HG03520 (cell line): ENCODE data around the gene AKNA.
"Not testable (repeated sequence)": the region's sequence is repeated elsewhere in the genome, so short reads cannot be mapped to it uniquely, and the experiment has no call there.

ENCODE experiments used
- ATAC-seq: cut with Tn5 transposase; IDR thresholded peaks from one replicate; pipeline ENCODE4 v1.9.1; 2021; ENCODE audit warnings: mild to moderate bottlenecking, moderate library complexity; ENCODE audit not compliant: unreplicated experiment

Gene AKNA

DNA sequence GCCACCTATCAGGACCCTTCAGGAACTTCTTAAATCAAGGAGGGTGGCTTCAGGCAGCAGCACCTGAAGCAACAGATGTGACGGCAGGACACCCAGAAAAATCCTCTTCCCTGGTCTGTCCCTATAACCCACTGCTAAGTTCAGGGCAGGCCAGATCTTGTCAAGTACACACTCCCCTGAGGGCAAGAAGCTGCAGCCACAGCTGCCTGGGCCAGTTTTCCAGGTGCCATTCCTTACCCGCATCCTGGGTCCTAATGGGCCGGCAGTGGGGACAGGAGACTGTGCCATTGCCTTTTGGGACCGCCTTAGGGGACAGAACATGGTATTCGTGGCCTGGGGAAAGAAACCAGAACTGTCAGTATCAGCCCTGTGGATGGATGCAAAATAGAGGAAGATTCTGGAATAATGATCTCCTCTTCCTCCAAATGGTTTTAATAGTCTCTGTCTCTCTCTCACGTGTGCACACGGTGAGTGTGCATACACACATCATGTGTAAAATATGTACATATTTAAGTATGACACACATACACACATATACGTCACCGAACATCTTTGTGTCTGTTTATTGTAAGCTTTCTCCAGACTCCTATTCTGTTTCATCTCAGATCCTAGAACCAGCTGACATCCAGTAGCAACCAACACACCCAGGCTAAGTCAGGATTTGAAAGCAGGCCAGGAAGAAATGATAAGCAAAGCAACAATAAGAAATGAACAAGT, 44.2 kb downstream of the AKNA start:
- no peak for ATAC-seq

DNA sequence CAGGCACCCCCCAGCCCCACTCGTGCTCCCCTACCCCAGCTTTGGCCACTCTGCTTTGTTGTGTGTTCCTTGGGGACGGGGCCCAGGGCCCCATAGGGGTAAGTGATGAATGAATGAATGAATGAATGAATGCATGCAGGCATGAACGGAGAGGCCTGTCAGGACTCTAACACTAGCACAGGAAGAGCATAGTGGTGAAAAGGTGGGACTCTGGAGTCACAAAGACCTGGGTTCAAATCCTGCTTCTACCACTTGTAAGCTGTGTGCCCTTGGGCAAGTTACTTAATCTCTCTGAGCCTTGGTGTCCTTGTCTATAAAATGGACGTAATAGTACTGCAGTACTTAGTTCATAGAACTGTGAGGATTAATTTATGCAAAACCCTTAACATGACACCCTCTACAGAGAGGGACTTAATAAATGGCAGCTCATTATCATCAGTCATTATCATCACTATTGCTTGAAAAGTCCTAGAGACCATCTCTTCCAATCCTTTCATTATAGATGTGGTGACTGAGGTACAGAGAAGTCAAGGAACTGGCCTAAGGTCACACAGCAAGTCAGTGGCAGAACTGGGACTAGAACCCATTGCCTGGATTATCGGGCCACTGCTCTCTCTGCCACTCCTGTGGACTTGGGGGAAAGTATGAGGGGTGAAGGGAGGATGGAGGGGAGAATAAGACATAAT, 44.9 kb downstream of the AKNA start:
- ATAC-seq = no peak

GRCh38 chr9:114341991-114342390, 45.8 kb downstream of the AKNA start:
- no peak for ATAC-seq

DNA sequence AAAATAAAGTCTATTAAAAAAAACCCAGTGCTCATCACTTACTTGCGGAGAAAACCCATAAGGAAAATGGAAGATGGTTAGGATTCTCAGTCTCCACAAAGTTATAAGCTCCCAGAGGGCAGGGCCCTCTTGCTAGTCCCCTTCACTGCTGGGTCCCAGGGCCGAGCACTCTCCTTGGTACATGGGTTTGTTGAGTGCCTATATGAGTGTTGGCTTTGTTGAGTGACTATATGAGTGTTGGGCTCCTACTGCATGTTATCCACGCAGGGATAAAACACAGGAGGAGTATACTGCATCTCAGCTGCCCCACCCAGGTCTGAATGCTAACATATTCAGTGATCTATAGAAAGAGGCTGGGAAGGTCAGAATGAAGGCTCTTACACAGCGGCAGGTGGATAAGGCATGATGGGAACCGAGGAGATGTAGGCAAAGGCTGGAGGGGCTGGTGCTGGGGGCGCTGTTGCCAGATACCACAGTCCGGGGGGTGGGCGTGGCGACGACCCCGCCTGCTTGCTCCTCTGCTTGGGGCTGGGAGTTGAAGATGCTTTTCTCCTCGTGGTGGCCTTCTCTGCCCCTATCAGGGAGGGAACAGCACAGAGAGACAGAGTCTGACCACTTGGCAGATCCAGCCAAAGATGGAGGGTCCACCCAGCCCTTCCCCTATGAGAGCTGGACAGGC, 46.5 kb downstream of the AKNA start:
- ATAC-seq = no peak

DNA sequence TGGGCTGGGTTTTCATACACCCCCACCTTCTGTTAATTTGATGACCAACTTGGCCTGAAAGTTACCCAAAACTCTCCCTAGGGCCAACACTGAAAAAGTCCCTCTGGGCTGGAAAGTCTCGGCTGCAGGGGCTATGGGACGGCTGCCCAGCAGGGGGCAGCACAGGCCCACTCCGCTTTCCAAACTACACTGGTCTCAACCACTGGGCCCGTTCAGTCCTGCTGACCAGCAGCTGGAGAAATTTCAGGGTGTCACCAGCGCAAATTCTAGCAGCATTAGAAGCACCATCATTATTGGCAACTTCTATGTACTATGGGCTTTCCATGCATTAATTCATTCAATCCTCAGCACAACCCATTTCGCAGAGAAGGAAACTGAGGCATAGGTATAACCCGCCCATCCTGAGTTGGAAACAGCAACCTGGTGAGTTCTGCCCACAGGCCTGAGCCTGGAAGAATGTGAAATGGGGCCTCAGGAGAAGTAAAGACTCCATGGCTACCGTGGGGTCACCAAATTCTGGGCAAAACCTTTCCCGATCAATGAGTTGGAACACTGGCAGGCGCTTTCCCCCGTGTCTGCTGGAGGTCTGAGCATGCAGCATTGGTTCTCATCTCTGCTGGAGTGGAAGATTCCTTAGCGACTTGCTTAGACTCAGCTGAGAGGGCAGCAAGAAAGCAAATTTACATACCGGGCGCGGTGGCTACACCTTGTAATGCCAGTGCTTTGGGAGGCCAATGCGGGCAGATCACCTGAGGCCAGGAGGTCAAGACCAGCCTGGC, 48.5 kb downstream of the AKNA start:
- peak; percentile 64 for ATAC-seq

- no peak for ATAC-seq
Observed at GRCh38 chr9:114338187-114338586, 49.6 kb downstream of the AKNA start.

- ATAC-seq = no peak
Observed at GRCh38 chr9:114336699-114337395, 50.9 kb downstream of the AKNA start.

DNA sequence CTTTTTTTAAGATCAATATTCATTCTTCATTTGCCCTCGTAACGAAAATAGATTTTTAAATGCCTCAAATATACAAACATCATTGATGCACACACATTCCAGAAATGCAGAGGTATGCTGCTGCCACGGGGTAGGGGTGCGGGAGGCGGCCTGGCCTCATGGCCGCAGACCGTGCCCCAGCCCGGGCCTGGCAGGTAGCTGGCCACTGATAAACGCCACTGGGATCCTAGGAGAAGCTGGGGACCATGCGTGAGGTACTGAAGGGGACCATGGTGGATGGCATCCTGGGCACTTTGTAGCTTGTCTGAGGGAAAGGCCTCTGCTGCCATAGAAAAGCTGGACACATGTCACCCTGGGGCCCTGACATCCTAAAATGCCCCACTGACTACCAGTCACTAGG, 51.6 kb downstream of the AKNA start:
- no peak for ATAC-seq

GRCh38 chr9:114335745-114336144, 52.0 kb downstream of the AKNA start:
- ATAC-seq = no peak

GRCh38 chr9:114334490-114334889, 53.3 kb downstream of the AKNA start:
- no peak for ATAC-seq

GRCh38 chr9:114333718-114334117, 54.1 kb downstream of the AKNA start:
- not testable (repeated sequence) for ATAC-seq

DNA sequence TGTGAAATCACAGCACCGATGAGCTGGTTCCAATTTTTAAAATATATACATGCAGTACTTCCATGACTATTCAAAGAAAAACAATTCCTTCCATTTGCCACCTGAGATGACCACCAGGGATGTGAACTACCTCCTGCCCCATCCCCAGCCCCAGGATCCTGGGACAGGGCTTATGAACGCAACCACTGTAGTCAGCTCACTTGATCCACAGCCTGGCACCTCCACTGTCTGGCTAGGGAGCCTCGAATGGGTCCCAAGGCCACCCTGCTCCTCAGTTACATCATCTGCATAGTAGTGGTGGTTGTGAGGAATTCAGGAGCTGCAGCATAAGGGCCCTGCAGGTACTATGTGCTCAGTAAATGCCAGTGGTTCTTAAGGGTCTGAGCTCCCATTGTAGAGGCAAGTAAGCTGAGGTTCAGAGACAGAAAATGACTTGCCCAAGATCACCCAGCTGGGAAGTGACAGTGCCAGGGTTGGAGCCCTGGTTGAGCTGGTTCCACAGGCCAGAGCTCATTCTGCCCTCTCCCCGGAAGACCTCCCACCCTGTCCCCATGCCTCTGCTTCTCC, 55.2 kb downstream of the AKNA start:
- not testable (repeated sequence) for ATAC-seq

- ATAC-seq = not testable (repeated sequence)
Observed at GRCh38 chr9:114331229-114332195, 56.3 kb downstream of the AKNA start.

DNA sequence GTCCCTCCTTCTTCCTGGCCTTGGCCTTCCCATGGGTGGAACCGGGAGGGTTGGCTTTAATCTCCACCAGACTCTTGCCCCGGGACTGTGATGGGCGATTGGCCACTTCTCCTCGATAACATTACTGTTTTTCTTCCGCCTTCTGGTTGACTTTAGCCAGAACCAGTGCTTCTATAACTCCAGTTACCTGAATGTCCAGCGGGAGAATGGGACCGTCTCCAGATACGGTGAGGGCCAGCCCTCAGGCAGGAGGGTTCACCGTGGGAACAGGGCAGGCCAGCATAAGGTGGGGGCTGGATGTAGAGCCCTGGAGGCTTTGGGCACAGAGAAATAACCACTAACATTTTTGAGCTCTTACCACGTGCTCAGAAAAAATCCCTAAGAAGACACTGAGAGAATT, 57.1 kb downstream of the AKNA start:
- no peak for ATAC-seq

DNA sequence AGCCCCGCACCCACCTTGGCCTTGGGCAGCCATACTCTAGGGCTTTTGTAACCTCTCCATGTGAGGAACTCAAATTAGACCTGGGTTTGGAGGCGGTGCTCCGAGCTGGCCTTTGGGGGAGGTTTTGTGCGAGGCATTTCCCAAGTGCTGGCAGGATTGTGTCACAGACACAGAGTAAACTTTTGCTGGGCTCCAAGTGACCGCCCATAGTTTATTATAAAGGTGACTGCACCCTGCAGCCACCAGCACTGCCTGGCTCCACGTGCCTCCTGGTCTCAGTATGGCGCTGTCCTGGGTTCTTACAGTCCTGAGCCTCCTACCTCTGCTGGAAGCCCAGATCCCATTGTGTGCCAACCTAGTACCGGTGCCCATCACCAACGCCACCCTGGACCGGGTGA, 58.2 kb downstream of the AKNA start, which contains the start of gene ORM2:
Gene ORM2 (plus strand): TSS at position 245 of the 398 bp plus-strand sequence. CDS start 36 bp downstream, at position 281.
- not testable (repeated sequence) for ATAC-seq

- not testable (repeated sequence) for ATAC-seq
Observed at GRCh38 chr9:114328937-114329624, 58.7 kb downstream of the AKNA start.

DNA sequence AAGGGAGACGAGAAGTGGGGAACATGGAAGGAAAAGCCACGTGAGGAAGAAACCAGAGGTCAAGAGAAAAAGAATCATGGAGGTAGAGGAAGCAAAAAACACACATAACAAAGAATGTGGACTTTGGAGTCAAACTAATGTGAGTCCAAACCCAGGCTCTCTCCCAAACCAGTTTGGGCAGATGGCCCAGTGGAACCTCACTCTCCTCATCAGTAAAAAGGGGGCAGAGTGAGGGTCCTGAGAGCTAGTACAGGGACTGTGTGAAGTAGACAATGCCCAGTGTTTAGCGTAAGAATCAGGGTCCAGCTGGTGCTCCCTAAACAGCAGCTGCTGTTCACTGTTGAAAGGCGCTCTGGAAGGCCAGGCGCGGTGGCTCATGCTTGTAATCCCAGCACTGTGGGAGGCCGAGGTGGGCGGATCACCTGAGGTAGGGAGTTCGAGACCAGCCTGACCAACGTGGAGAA, 59.4 kb downstream of the AKNA start:
- ATAC-seq = not testable (repeated sequence)

GRCh38 chr9:114327749-114328148, 60.0 kb downstream of the AKNA start:
- ATAC-seq = no peak
